ENCODE results near the gene CINP. TPM values are rescaled to one million over a fixed set of nuclear protein-coding genes. Genes with fewer than 3 reads are reported as not detected.

CINP gene
- total RNA-seq, 4 donors from 2014 or later, result 19.2 to 25.1 (median 21.5) TPM

GRCh38 chr14:102363182-102363943, 673 bp upstream of the CINP start:
- peak overlapping the region; percentile 70 to 97 (median 86) for H3K4me3 ChIP-seq
- ATAC-seq (peak; percentile 40 to 49), DNase-seq (peak in 1 of 2 donors; percentile 17)
- TF ChIP-seq CTCF (IDR thresholded peaks at IDR 0.05 in 4 of 5, conservative IDR thresholded peaks at IDR 0.05 in 1 of 5) (no peak), POLR2A (IDR thresholded peaks at IDR 0.05) (no peak)
- H3K27ac ChIP-seq, result peak overlapping the region; percentile 88 to 99 (median 97)
- H3K36me3 ChIP-seq, result peaks cover 0 to 23% of the 10 kb centered on the region in 2 donors
- in situ Hi-C loops (cut with MboI; ENCODE audit: low sequenced_read_pairs in 4 of 4), result no loop called here
- H3K9me3 ChIP-seq, result no peaks in the 10 kb centered on the region
- intact Hi-C loops (cut with DNase I; ENCODE audit: low total_unique reads), result loop anchor here (2.0 to 5.0 kb wide), 4 partner anchors 45 to 229 kb away; partner anchors contain the start of genes RCOR1 and ZNF839
- H3K27me3 ChIP-seq, result no peaks in the 10 kb centered on the region
- H3K4me1 ChIP-seq, result peaks cover 24 to 32% of the 10 kb centered on the region in 2 donors

- H3K9me3 ChIP-seq, result no peaks in the 10 kb centered on the region
- DNase-seq (no peak), ATAC-seq (peak; percentile 15 to 31)
- peak overlapping the region; percentile 88 to 99 (median 97) for H3K27ac ChIP-seq
- in situ Hi-C loops (cut with MboI; ENCODE audit: low sequenced_read_pairs in 4 of 4), result no loop called here
- H3K4me3 ChIP-seq, result peak overlapping the region; percentile 70 to 97 (median 86)
- TF ChIP-seq CTCF (IDR thresholded peaks at IDR 0.05 in 4 of 5, conservative IDR thresholded peaks at IDR 0.05 in 1 of 5) (no peak), POLR2A (IDR thresholded peaks at IDR 0.05) (no peak)
- intact Hi-C loops (cut with DNase I; ENCODE audit: low total_unique reads), result loop anchor here (2.0 to 5.0 kb wide), 4 partner anchors 43 to 230 kb away; partner anchors contain the start of genes RCOR1 and ZNF839
- no peaks in the 10 kb centered on the region for H3K27me3 ChIP-seq
- peaks cover 24 to 29% of the 10 kb centered on the region in 2 donors for H3K4me1 ChIP-seq
- H3K36me3 ChIP-seq, result peaks cover 0 to 35% of the 10 kb centered on the region in 2 donors
Measured at GRCh38 chr14:102362084-102362483, 606 bp downstream of the CINP start.

- in situ Hi-C loops (cut with MboI; ENCODE audit: low sequenced_read_pairs in 4 of 4) (no loop called here), intact Hi-C loops (cut with DNase I; ENCODE audit: low total_unique reads) (loop anchor here (5.0 kb wide), 2 partner anchors 157 to 232 kb away; partner anchors contain the start of gene RCOR1)
- no peaks in the 10 kb centered on the region for H3K27me3 ChIP-seq
- H3K27ac ChIP-seq, result peak overlapping the region in 1 of 4 donors; percentile 96
- H3K4me3 ChIP-seq, result no peak overlapping the region
- ATAC-seq (no peak), DNase-seq (no peak)
- TF ChIP-seq POLR2A (IDR thresholded peaks at IDR 0.05) (no peak), CTCF (IDR thresholded peaks at IDR 0.05 in 4 of 5, conservative IDR thresholded peaks at IDR 0.05 in 1 of 5) (no peak)
- peaks cover 24 to 25% of the 10 kb centered on the region in 2 donors for H3K4me1 ChIP-seq
- no peaks in the 10 kb centered on the region for H3K9me3 ChIP-seq
- H3K36me3 ChIP-seq, result peaks cover 0 to 52% of the 10 kb centered on the region in 2 donors
Measured at GRCh38 chr14:102360388-102360787, 2.3 kb downstream of the CINP start.

GRCh38 chr14:102359341-102359740, 3.3 kb downstream of the CINP start:
- no peak overlapping the region for H3K27ac ChIP-seq
- no peak for ATAC-seq
- no peak for TF ChIP-seq CTCF (IDR thresholded peaks at IDR 0.05 in 4 of 5, conservative IDR thresholded peaks at IDR 0.05 in 1 of 5)
- no peak for TF ChIP-seq POLR2A (IDR thresholded peaks at IDR 0.05)
- intact Hi-C loops (cut with DNase I; ENCODE audit: low total_unique reads) (no loop called here), in situ Hi-C loops (cut with MboI; ENCODE audit: low sequenced_read_pairs in 4 of 4) (no loop called here)
- no peaks in the 10 kb centered on the region for H3K27me3 ChIP-seq
- H3K36me3 ChIP-seq, result peaks cover 0 to 63% of the 10 kb centered on the region in 2 donors
- H3K4me3 ChIP-seq, result no peak overlapping the region
- DNase-seq, result no peak
- no peaks in the 10 kb centered on the region for H3K9me3 ChIP-seq
- peaks cover 17 to 22% of the 10 kb centered on the region in 2 donors for H3K4me1 ChIP-seq
